Left lung (tissue), 10 donors: Measurements from ENCODE around the gene MS4A4E. TPM values are rescaled to one million over a fixed set of nuclear protein-coding genes. Genes with fewer than 3 reads are reported as not detected.

Experiments
- ATAC-seq: fragments of 200-7000 bp; cut with Tn5 transposase; one replicate; pipeline ENCODE4 v1.9.1; 2020; ENCODE audit warnings: moderate library complexity
- DNase-seq, 4 donors: peaks; one replicate each; pipeline ENCODE4 v3.0.0-alpha.2; 2013 to 2020
- H3K27ac ChIP-seq, 2 donors: fragments of 200-600 bp; sonication (generic) in 1 of 2; one replicate each; pipeline versions ENCODE4 v1.5.0 to v1.8.0; 2020 to 2021
- H3K27me3 ChIP-seq, 2 donors: fragments of 200-600 bp; sonication (generic) in 1 of 2; one replicate each; pipeline versions ENCODE4 v1.5.0 to v1.8.0; 2020 to 2021
- H3K36me3 ChIP-seq, 2 donors: fragments of 200-600 bp; sonication (generic) in 1 of 2; one replicate each; pipeline versions ENCODE4 v1.5.0 to v1.8.0; 2020 to 2021
- H3K4me1 ChIP-seq, 2 donors: fragments of 200-600 bp; one replicate each; pipeline ENCODE4 v1.8.0; 2021
- H3K4me3 ChIP-seq, 2 donors: fragments of 200-600 bp; sonication (generic) in 1 of 2; one replicate each; pipeline versions ENCODE4 v1.5.0 to v1.8.0; 2020 to 2021; ENCODE audit warnings: mild to moderate bottlenecking in 1 of 2
- H3K9me3 ChIP-seq, 2 donors: fragments of 200-600 bp; sonication (generic) in 1 of 2; one replicate each; pipeline versions ENCODE4 v1.5.0 to v1.8.0; 2020 to 2021
- intact Hi-C, 2 donors: fragments of 100-400 bp; cut with DNase I; formaldehyde crosslinking; loops; one replicate each; pipeline versions ENCODE4 v1.11.2 to v1.14.2; 2022
- polyA plus RNA-seq, 6 donors: library from polyadenylated mRNA; unstranded; fragments of 120-200 nt; gene quantifications; one replicate each; pipeline ENCODE4 v1.2.1, GENCODE V29; 2013; ENCODE audit not compliant: insufficient read length in 6 of 6
- total RNA-seq, 2 donors: library from RNA; stranded (reverse); fragmentation: NEBNext Ultra II Directional; extraction: Animal tissue kit (Norgen Biotek cat#: 25700); gene quantifications; one replicate each; pipeline ENCODE4 v1.2.1, GENCODE V29; 2021
- TF ChIP-seq, protein P1 (sequence below), 2 donors: fragments of 200-600 bp; sonication (generic) in 1 of 2; IDR thresholded peaks; one replicate each; pipeline versions ENCODE4 v1.5.0 to v1.8.0; 2021; ENCODE audit warnings: antibody characterized with exemption in 2 of 2
- donor health status: DM: no; HTN: yes; CAD: no.
- donor health status: DM: no; HTN: no; CAD: no.

MS4A4E gene
- total and polyA plus RNA-seq, 8 donors: 1.2 to 3.0 (median 2.1) TPM

DNA sequence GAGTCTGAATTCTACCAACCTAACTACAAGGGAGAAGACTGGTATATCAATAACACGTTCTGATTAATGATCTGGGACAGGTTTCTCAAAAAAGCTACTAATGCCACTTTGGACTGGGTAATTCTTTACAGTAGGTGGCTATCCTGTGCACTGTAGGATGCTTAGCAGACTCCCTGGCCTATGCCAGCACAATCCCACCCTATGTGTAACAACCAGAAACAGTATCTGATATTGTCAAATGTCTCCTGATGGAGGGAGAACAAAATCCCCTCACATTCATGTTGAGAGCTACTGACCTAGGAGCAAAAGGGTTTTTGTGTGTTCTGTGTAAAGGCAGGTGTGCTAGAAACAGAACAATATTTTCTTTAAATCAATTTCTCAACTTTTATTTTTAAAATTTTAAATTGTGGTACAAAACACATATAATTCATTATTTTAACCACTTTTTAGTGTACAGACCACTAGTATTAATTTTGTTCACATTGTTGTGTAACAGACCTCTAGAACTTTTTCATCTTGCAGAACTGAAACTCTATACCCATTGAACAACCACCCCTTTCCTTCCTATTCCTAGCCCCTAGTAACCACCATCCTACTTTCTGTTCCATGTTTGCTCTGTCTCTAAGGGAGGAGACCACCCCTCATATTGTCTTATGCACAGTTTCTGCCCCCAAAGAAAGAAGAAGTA lies 58.0 kb downstream of the MS4A4E start:
- DNase-seq: no peak
- ATAC-seq: peak; percentile 47

DNA sequence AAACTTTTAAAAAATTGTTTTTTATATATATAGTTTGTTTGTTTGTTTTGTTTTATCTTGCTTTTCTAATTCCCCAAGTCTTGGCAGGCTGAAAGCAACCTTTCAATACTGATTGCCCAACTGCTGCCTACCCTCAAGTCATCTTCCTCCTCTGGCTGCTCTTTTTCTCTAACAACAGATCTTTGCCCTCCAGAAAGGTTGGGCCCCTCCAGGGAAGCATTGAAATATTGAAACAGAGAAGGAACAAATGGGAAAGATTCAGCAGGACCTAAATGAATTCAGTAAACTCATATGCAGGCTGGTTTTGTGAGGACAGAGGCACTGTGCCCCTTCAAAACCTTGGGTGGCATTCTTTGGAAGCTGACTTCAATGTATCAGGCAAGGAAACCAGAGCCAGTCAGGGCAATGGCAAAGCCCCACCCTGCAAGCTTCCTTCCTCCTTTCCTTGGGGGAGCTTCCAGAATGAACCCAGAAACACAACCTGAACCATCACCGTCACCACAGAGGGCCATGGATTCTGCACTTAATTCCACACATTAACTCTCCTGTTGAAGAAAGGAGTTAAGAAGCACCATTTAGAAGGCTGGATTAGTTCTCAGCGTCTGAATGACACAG lies 59.2 kb downstream of the MS4A4E start:
- no peaks in the 10 kb centered on the region for H3K9me3 ChIP-seq
- H3K4me1 ChIP-seq: peaks cover 0 to 31% of the 10 kb centered on the region in 2 donors
- intact Hi-C loops: no loop called here
- H3K27me3 ChIP-seq: no peaks in the 10 kb centered on the region
- peaks cover 0 to 4% of the 10 kb centered on the region in 2 donors for H3K36me3 ChIP-seq
- peak in 1 of 4 donors; percentile 54 for DNase-seq
- peak overlapping the region; percentile 64 to 90 for H3K27ac ChIP-seq
- TF ChIP-seq, protein P1, sequence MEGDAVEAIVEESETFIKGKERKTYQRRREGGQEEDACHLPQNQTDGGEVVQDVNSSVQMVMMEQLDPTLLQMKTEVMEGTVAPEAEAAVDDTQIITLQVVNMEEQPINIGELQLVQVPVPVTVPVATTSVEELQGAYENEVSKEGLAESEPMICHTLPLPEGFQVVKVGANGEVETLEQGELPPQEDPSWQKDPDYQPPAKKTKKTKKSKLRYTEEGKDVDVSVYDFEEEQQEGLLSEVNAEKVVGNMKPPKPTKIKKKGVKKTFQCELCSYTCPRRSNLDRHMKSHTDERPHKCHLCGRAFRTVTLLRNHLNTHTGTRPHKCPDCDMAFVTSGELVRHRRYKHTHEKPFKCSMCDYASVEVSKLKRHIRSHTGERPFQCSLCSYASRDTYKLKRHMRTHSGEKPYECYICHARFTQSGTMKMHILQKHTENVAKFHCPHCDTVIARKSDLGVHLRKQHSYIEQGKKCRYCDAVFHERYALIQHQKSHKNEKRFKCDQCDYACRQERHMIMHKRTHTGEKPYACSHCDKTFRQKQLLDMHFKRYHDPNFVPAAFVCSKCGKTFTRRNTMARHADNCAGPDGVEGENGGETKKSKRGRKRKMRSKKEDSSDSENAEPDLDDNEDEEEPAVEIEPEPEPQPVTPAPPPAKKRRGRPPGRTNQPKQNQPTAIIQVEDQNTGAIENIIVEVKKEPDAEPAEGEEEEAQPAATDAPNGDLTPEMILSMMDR (IDR thresholded peaks at IDR 0.05): no peak
- peak; percentile 53 for ATAC-seq
- no peak overlapping the region for H3K4me3 ChIP-seq

More for the DNA sequence above, 58.0 kb downstream of the MS4A4E start:
- peaks cover 0 to 27% of the 10 kb centered on the region in 2 donors for H3K4me1 ChIP-seq
- intact Hi-C loops: no loop called here
- H3K4me3 ChIP-seq: no peak overlapping the region
- TF ChIP-seq, protein P1 (IDR thresholded peaks at IDR 0.05): no peak
- H3K27ac ChIP-seq: peak overlapping the region in 1 of 2 donors; percentile 90
- H3K9me3 ChIP-seq: no peaks in the 10 kb centered on the region
- no peaks in the 10 kb centered on the region for H3K36me3 ChIP-seq
- no peaks in the 10 kb centered on the region for H3K27me3 ChIP-seq

DNA sequence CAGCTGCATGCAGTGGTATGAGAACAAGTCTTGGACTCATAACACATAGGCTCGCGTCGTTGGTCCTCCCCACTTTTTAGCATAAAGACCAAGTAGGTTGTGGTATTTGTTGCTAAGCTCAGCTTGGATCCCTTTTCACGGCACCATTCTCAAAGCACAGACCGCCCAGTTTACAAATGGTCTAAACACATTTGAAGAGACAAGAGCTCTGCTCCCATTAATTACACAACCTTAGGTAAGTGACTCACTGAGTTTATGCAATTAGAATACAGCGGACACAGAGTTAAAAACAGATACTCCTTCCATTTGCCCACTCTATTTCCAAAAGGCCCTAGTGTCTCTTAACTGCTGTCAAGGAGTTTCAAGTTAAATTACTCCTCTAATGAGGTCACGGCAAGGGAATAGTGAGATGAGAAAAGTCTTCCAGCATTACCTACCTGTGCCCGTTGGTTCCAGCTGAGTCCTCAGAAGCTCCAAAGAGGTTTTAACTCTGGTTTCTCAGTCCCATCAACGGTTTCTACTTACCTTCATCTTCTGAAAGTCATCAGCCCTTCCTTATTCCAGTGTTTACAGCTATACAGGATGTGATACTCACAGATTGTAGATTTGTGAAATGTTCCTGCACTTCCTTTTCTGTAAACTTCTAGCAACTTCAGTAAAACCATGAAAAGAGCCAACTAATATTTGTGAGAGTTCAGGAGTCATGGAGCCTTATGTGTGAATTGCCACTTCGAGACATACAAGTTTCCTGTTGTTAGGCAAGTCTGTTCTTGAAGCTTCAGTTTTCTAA lies 60.2 kb downstream of the MS4A4E start, which contains the start of gene MS4A6A:
MS4A6A (minus strand) TSS at position 543 of the 790 bp plus-strand sequence. CDS start 1,356 bp downstream, outside the sequence.
- peak; percentile 60 for ATAC-seq

DNA sequence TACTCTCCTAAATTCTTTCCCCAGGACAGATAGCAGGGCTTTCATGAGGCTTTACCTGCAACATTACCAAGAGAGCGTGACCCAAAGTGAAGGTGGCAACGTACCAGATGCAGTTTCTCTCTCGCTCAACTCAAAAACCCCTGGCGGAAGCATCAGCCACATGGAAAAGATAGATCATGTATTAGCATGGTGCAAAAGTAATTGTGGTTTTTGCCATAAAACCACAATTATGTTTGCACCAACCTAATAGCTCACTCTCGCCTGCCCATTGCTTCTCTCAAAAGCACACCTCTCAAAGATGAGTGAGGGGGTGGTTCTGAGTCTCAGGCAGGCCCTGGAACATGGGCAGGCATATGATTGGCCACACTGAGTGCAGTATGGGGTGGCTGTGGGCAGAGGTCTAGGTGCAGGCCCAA lies 67.1 kb downstream of the MS4A4E start:
- ATAC-seq: no peak
- intact Hi-C loops: no loop called here

More for the DNA sequence above, 60.2 kb downstream of the MS4A4E start, which contains the start of gene MS4A6A:
- H3K27ac ChIP-seq: peak within 1 kb of the TSS; percentile 64 to 90
- H3K4me1 ChIP-seq: peaks cover 0 to 29% of the 10 kb centered on the region in 2 donors
- TF ChIP-seq, protein P1 (IDR thresholded peaks at IDR 0.05): no peak
- DNase-seq: no peak
- peaks cover 0 to 11% of the 10 kb centered on the region in 2 donors for H3K36me3 ChIP-seq
- peak within 1 kb of the TSS in 1 of 2 donors; percentile 36 for H3K4me3 ChIP-seq
- no peaks in the 10 kb centered on the region for H3K27me3 ChIP-seq
- H3K9me3 ChIP-seq: no peaks in the 10 kb centered on the region
- intact Hi-C loops: no loop called here

More for the DNA sequence above, 67.1 kb downstream of the MS4A4E start:
- Histone ChIP-seq H3K27ac (no peak overlapping the region), H3K27me3 (no peaks in the 10 kb centered on the region), H3K9me3 (no peaks in the 10 kb centered on the region), H3K36me3 (peaks cover 0 to 43% of the 10 kb centered on the region in 2 donors), H3K4me3 (no peak overlapping the region), H3K4me1 (peaks cover 0 to 10% of the 10 kb centered on the region in 2 donors)
- TF ChIP-seq, protein P1 (IDR thresholded peaks at IDR 0.05): no peak
- DNase-seq: no peak
